GM12801 (cell line): ENCODE measurements around the gene WARS2.

Experiments
- TF ChIP-seq, protein P1 (sequence below): IDR thresholded peaks from one replicate; pipeline ENCODE4 v1.5.1; 2011; ENCODE audit warnings: control low read depth; ENCODE audit not compliant: insufficient read length; ENCODE audit errors: extremely low read depth

The WARS2 gene

DNA sequence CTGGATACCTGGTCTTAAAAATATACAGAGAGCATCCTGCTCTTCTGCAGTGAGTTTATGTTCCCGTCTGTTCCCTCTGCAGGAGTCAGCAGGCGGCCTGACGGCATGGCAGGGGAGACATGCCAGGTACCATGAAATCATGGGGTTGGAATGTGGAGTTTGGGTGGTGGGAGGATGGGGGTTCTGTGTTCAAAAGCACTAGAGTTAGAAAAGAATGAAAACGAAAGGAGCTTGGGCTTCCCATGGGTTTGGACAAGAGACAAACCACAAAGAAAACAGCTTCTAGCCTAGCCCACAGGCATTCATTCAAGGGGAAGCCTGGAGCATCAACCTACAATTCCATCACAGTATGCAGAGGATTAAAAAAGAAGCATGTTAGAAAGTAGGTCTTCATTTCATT, 59.9 kb downstream of the WARS2 start:
- TF ChIP-seq, protein P1, sequence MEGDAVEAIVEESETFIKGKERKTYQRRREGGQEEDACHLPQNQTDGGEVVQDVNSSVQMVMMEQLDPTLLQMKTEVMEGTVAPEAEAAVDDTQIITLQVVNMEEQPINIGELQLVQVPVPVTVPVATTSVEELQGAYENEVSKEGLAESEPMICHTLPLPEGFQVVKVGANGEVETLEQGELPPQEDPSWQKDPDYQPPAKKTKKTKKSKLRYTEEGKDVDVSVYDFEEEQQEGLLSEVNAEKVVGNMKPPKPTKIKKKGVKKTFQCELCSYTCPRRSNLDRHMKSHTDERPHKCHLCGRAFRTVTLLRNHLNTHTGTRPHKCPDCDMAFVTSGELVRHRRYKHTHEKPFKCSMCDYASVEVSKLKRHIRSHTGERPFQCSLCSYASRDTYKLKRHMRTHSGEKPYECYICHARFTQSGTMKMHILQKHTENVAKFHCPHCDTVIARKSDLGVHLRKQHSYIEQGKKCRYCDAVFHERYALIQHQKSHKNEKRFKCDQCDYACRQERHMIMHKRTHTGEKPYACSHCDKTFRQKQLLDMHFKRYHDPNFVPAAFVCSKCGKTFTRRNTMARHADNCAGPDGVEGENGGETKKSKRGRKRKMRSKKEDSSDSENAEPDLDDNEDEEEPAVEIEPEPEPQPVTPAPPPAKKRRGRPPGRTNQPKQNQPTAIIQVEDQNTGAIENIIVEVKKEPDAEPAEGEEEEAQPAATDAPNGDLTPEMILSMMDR = no peak

DNA sequence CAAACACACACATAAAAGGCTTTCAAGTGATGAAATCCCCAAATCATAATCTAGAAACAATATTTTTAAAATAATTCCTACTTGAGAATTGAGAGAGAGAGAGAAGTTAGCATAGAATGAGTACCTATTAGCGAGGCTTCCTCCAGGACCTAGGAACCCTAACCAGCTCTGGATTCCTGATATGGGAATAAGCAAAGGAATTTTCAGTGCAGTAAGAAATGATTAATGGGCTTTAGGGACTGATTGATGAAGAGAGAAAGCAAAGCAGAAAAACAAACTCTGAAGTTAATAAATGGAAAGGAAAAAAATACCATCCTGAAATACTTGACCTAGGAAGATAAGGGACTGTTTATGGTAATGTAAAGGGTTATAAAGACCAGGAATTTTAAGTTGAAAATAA, 60.6 kb downstream of the WARS2 start:
- TF ChIP-seq, protein P1 = no peak

DNA sequence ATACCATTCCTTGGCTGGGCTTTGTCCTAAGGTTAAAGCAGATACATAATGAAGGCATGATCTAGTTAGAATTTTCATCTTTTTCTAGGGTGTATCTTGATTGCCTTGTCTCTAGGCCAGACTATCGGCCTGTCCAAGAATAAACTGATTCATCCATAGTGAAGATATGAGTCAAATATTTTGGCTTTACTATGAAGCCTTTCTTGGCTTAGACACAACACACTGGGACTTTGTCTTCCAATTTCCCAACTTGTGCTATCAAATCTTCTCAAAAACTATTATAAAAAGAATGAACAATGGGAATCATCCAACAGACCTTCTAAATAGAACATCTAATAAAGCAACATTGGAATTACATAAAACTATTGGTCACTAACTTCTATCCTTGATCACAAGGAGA, 64.8 kb downstream of the WARS2 start:
- TF ChIP-seq, protein P1 = no peak

DNA sequence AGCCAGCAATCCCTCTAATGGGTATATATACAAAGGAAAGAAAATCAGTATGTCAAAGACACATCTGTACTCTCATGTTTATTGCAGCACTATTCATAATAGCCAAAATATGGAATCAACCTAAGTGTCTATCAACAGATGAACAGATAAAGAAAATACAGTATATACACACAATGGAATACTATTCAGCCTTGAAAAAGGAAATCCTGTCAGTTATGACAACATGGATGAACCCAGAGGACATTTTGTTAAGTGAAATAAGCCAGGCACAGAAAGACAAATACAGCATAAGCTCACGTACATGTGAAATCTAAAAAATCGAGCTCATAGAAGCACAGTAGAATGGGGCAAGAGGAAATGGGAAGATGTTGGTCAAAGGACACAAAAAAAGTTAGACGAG, 69.1 kb downstream of the WARS2 start:
- TF ChIP-seq, protein P1 = no peak

DNA sequence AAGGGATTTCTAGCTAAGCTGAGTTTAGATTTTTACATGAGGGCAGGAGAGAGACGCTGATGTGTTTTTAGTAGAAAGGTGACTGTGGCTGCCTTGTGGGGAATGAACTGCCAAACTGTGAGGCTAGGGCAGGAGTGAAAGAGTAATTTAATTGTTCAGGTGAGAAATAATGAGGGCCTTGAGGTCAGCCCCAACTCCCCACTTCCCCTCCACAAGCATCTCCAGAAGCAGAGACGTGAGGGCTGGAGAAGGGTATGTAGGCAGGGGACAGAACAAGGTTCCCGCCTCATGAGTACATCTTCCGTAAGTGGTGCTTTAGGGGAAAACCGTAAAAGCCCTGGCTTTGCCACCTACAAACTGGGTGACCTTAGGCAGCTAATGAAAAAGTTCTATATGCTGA, 70.8 kb downstream of the WARS2 start:
- TF ChIP-seq, protein P1 = no peak

DNA sequence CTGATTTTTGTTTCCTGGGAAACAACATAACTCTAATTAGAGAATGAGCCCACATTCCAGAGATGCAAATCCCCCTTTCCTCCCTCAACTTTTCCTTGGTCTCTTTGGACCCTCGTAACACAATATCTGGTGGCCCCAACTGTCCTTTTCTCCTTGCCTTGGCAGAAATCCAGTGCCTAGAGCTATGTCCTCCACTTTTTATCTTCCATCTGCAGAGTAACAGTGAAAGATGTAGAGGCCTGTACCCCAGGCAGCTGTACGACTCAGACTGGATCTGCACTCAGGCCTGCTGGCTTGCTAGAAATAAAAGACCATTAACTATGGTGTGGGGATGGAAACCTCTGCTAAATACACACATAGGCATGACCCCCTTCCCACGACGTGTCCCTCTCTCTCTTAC, 72.0 kb downstream of the WARS2 start:
- TF ChIP-seq, protein P1 = no peak

DNA sequence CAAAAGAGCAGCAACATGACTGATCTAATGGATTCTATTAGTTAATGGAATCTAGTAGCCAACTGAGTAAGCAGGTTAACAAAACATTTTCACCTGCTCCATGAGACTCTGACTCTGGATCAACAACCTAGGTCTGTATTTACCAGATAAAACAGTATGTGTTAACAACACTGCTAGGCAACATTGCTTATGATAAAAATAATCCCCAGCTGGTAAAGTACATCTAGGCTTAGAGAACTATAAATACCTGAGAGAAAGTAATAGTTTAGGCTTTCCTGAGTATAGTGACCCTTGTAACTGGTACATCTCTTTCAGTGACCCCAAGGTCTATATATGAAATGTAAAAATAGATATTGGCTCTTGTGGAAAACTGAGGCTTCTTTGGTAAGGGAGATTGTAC, 78.8 kb downstream of the WARS2 start:
- TF ChIP-seq, protein P1 = no peak

DNA sequence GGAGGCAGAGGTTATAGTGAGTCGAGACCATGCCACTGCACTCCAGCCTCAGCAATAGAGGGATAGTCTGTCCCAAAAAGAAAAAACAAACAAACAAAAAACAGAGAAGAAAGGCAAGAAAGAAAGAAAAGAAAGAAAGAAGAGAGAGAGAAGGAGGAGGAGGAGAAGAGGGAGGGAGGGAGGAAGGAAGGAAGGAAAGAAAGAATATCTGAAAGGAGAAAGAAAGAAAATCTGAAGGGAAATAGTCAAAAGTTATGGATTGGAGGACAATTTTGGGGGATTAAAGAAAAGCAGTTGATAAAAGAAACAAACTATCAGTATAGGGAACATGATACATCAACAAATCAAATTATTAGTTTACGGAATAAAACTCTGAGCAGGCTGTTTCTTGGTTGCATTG, 84.9 kb downstream of the WARS2 start:
- TF ChIP-seq, protein P1 = no peak
